ENCODE results near the gene KRTAP10-8.
"Not testable (repeated sequence)": the region's sequence is repeated elsewhere in the genome, so short reads cannot be mapped to it uniquely, and the experiment has no call there.

GRCh38 chr21:44646366-44647221 lies 34.7 kb downstream of the KRTAP10-8 start, which contains the start of gene KRTAP10-11:
- not testable (repeated sequence) for TF ChIP-seq CTCF (IDR thresholded peaks at IDR 0.05; ENCODE audit: low read length); EZH2 (optimal IDR thresholded peaks at IDR 0.05; ENCODE audit: low read depth, low read length)

Data from MM.1S (cell line).